ENCODE data around the gene AK8. TPM values are rescaled to one million over a fixed set of nuclear protein-coding genes. Genes with fewer than 3 reads are reported as not detected.

AK8 gene
- polyA plus RNA-seq, 1 of the 3 experiments (the other 2 are of a cell fraction) = 0.77 TPM

GRCh38 chr9:132740526-132741309 lies 137.4 kb downstream of the AK8 start:
- H3K4me3 ChIP-seq (ENCODE audit: low read depth in 2 of 2, low read length in 1 of 2) = no peak overlapping the region
- H3K27ac ChIP-seq (ENCODE audit: low read depth in 2 of 2, low read length in 1 of 2) = no peak overlapping the region
- no peaks in the 10 kb centered on the region for H3K79me2 ChIP-seq (ENCODE audit: insufficient read depth)
- no peaks in the 10 kb centered on the region for H3F3A ChIP-seq (replicated peaks; ENCODE audit: insufficient read depth)
- H3K27me3 ChIP-seq (ENCODE audit: insufficient read depth) = no peaks in the 10 kb centered on the region; the same call in 1 of the 2 replicates
- CTCF ChIA-PET = interaction anchor here (0.9 kb wide), 1 partner anchor 416 kb away, joined by 3 read pairs; no protein-coding TSS in a partner anchor
- H3K9ac ChIP-seq = no peak overlapping the region
- H3K9me2 ChIP-seq = no peaks in the 10 kb centered on the region
- 69% methylated on average over 9 of the region's 15 CpGs for WGBS (ENCODE audit: low lambda C conversion rate)
- no peak overlapping the region for H2AFZ ChIP-seq (ENCODE audit: low read depth)
- H3K4me1 ChIP-seq (ENCODE audit: control insufficient read depth in 1 of 2, insufficient read depth in 2 of 2, low read depth in 1 of 2, low read length in 1 of 2) = peaks cover 0 to 7% of the 10 kb centered on the region in 2 experiments; a peak in 1 of 4 replicates
- TF ChIP-seq RFX5 (IDR thresholded peaks at IDR 0.05; ENCODE audit: low read length) (no peak), RXRA (IDR thresholded peaks at IDR 0.05; ENCODE audit: borderline replicate concordance, low read depth) (no peak), USF2 (IDR thresholded peaks at IDR 0.05; ENCODE audit: borderline replicate concordance, low read depth, low read length) (no peak), PBX3 (IDR thresholded peaks at IDR 0.05) (no peak), USF1 (IDR thresholded peaks at IDR 0.05; ENCODE audit: borderline replicate concordance, low read depth) (no peak), POLR2AphosphoS5 (IDR thresholded peaks at IDR 0.05; ENCODE audit: low read depth, low read length) (no peak), GABPA (IDR thresholded peaks at IDR 0.05; ENCODE audit: low read depth) (no peak)
- H3K4me2 ChIP-seq = no peak overlapping the region
- no peaks in the 10 kb centered on the region for H3K36me3 ChIP-seq (replicated peaks in 1 of 2; ENCODE audit: control insufficient read depth in 1 of 2, insufficient read depth in 2 of 2, low read length in 1 of 2)
- POLR2A ChIA-PET = no interaction called here
- H4K20me1 ChIP-seq (ENCODE audit: insufficient read depth) = no peaks in the 10 kb centered on the region
- DNase-seq = no peak
- H3K9me3 ChIP-seq = no peaks in the 10 kb centered on the region

- Histone ChIP-seq H3K9ac (no peak overlapping the region), H3K9me2 (no peaks in the 10 kb centered on the region), H3K27me3 (ENCODE audit: insufficient read depth) (no peaks in the 10 kb centered on the region; the same call in 1 of the 2 replicates), H3K79me2 (ENCODE audit: insufficient read depth) (no peaks in the 10 kb centered on the region), H4K20me1 (ENCODE audit: insufficient read depth) (no peaks in the 10 kb centered on the region), H3F3A (replicated peaks; ENCODE audit: insufficient read depth) (no peaks in the 10 kb centered on the region), H3K36me3 (replicated peaks in 1 of 2; ENCODE audit: control insufficient read depth in 1 of 2, insufficient read depth in 2 of 2, low read length in 1 of 2) (no peaks in the 10 kb centered on the region), H3K9me3 (no peaks in the 10 kb centered on the region), H2AFZ (ENCODE audit: low read depth) (no peak overlapping the region), H3K4me2 (no peak overlapping the region), H3K4me3 (ENCODE audit: low read depth in 2 of 2, low read length in 1 of 2) (no peak overlapping the region), H3K4me1 (ENCODE audit: control insufficient read depth in 1 of 2, insufficient read depth in 2 of 2, low read depth in 1 of 2, low read length in 1 of 2) (peaks cover 0 to 7% of the 10 kb centered on the region in 2 experiments; a peak in 1 of 4 replicates), H3K27ac (ENCODE audit: low read depth in 2 of 2, low read length in 1 of 2) (no peak overlapping the region)
- WGBS (ENCODE audit: low lambda C conversion rate) = 74% methylated on average over 9 of the region's 9 CpGs
- TF ChIP-seq SMC3 (IDR thresholded peaks at IDR 0.05; ENCODE audit: low read depth, low read length) = no peak
- TF ChIP-seq POLR2AphosphoS5 (IDR thresholded peaks at IDR 0.05; ENCODE audit: low read depth, low read length) = no peak
- TF ChIP-seq RAD21 (IDR thresholded peaks at IDR 0.05; ENCODE audit: low read length) = no peak
- no peak for TF ChIP-seq TCF12 (IDR thresholded peaks at IDR 0.05)
- no peak for TF ChIP-seq MXI1 (IDR thresholded peaks at IDR 0.05; ENCODE audit: low read depth, low read length)
- TF ChIP-seq GABPA (IDR thresholded peaks at IDR 0.05; ENCODE audit: low read depth) = no peak
- TF ChIP-seq RXRA (IDR thresholded peaks at IDR 0.05; ENCODE audit: borderline replicate concordance, low read depth) = no peak
- DNase-seq = no peak
- POLR2A ChIA-PET = no interaction called here
- CTCF ChIA-PET = no interaction called here
Observed at GRCh38 chr9:132739710-132740310, 138.3 kb downstream of the AK8 start.
